HUES48 (cell line): ENCODE data around the gene CCDC136.

Experiments used
- H3K27ac ChIP-seq: one replicate; pipeline ENCODE4 v1.7.0; 2013; ENCODE audit warnings: low read depth, low read length, inconsistent platforms
- H3K27me3 ChIP-seq: 2 replicates; pipeline ENCODE4 v1.6.1; 2013; ENCODE audit warnings: mild to moderate bottlenecking, low read length; ENCODE audit not compliant: control insufficient read depth, insufficient read depth
- H3K36me3 ChIP-seq: 2 replicates; pipeline ENCODE4 v1.6.1; 2013; ENCODE audit warnings: low read length; ENCODE audit not compliant: control insufficient read depth, insufficient read depth
- H3K4me1 ChIP-seq: 2 replicates; pipeline ENCODE4 v1.6.1; 2013; ENCODE audit warnings: mild to moderate bottlenecking, low read length; ENCODE audit not compliant: control insufficient read depth, insufficient read depth
- H3K4me3 ChIP-seq: 2 replicates; pipeline ENCODE4 v1.5.1; 2013; ENCODE audit warnings: mild to moderate bottlenecking, low read depth, low read length
- H3K9ac ChIP-seq: 2 replicates; pipeline ENCODE4 v1.6.1; 2013; ENCODE audit warnings: mild to moderate bottlenecking, low read depth, low read length, moderate library complexity
- H3K9me3 ChIP-seq: 2 replicates; pipeline ENCODE4 v1.6.1; 2013; ENCODE audit warnings: low read length; ENCODE audit not compliant: control insufficient read depth, insufficient read depth

The CCDC136 gene

DNA sequence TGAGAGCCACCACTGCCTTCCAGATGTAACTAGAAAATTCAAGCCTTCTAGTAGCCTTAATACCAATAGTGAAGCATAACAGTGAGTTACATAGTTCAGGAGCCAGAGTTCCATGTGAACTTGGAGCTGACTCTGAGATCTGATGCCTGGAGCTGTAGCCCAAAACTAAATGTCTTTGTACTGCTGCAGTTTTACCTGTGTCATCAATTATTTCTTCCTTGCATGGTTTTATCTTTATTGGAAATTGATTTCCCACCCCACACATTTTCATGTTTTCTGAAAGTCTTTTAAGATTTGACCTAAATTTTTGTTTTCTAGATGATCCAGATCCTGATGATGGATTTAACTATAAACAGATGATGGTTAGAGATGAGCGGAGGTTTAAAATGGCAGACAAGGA is 33.2 kb upstream of the CCDC136 start:
- Histone ChIP-seq H3K27me3 (no peaks in the 10 kb centered on the region), H3K27ac (no peak overlapping the region), H3K36me3 (peaks cover 92% of the 10 kb centered on the region), H3K4me1 (no peaks in the 10 kb centered on the region), H3K9ac (no peak overlapping the region), H3K9me3 (no peaks in the 10 kb centered on the region), H3K4me3 (no peak overlapping the region)

DNA sequence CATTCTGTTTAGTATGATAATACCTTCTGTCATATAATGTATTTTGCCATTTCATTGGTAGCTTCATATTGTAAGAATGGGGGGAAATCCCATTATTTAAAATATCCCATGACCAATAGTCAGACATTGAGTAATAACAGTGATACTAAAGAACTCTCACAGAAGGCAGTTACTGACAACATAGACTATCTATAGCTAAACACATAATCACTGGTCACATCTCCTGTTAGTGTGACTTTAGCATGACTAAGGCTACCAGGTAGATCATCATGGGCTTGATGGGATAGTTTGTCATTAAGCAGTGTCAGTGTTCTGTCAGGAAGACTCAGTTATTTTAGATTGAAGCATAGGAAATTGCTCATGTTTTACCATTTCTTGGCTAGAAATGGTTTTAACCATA is 32.5 kb upstream of the CCDC136 start:
- H3K9me3 ChIP-seq: no peaks in the 10 kb centered on the region
- no peak overlapping the region for H3K4me3 ChIP-seq
- H3K27me3 ChIP-seq: no peaks in the 10 kb centered on the region
- H3K4me1 ChIP-seq: no peaks in the 10 kb centered on the region
- no peak overlapping the region for H3K27ac ChIP-seq
- peaks cover 92% of the 10 kb centered on the region for H3K36me3 ChIP-seq
- no peak overlapping the region for H3K9ac ChIP-seq

DNA sequence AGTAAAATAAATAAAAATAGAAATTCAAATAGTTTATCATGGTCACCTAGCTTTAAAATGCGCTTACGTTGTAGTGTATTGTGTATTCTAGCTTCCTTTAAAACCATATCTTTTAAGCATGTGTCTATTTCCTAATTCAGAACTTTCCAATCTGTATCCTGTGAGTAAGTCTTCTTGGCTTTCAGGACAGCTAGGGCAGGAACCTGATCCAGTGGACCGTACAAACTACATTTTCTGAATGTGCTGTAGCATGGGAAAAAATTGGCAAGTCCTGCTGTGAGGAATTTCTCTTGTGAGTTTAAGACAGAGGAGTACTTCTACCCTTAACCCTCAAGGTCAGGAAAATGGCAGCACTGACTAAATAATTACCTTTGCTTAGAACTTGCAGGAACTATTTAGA is 28.2 kb upstream of the CCDC136 start:
- Histone ChIP-seq H3K4me1 (no peaks in the 10 kb centered on the region), H3K27me3 (no peaks in the 10 kb centered on the region), H3K36me3 (peaks cover 87% of the 10 kb centered on the region), H3K9ac (no peak overlapping the region), H3K4me3 (no peak overlapping the region), H3K9me3 (no peaks in the 10 kb centered on the region), H3K27ac (no peak overlapping the region)

DNA sequence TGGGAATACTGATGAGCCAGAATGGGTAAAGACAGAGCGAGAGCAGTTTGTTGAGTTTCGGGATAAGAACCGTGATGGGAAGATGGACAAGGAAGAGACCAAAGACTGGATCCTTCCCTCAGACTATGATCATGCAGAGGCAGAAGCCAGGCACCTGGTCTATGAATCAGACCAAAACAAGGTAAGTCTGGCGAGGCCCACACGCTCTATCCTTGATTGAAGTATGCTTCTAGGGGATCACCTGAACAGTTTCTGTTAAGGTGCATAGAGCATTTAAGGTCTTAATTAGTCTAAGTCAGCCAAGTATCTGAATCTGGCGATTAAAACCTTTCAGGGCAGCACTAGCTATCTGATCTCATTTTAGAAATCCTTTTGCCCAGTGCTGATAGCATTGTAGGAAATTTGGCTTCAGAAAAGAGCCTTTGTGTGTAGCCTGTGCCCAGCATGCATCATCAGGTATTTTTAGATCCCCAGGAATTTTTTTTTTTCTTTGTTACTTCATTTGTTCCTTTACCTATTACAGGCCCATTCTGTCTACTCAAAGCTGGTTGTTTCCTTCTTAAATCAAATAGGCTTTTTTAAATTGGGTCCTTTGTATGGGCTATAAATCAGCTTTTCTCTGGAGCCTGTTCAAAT is 24.2 kb upstream of the CCDC136 start:
- Histone ChIP-seq H3K36me3 (peaks cover 91% of the 10 kb centered on the region), H3K4me1 (no peaks in the 10 kb centered on the region), H3K9ac (no peak overlapping the region), H3K27ac (no peak overlapping the region), H3K27me3 (no peaks in the 10 kb centered on the region), H3K4me3 (no peak overlapping the region), H3K9me3 (no peaks in the 10 kb centered on the region)

DNA sequence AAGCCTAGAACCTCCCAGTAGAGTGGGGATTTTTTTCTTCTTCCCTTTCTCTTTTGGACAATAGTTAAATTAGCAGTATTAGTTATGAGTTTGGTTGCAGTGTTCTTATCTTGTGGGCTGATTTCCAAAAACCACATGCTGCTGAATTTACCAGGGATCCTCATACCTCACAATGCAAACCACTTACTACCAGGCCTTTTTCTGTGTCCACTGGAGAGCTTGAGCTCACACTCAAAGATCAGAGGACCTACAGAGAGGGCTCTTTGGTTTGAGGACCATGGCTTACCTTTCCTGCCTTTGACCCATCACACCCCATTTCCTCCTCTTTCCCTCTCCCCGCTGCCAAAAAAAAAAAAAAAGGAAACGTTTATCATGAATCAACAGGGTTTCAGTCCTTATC is 21.5 kb upstream of the CCDC136 start:
- Histone ChIP-seq H3K9me3 (no peaks in the 10 kb centered on the region), H3K27ac (no peak overlapping the region), H3K36me3 (peaks cover 71% of the 10 kb centered on the region), H3K27me3 (no peaks in the 10 kb centered on the region), H3K4me3 (no peak overlapping the region), H3K4me1 (no peaks in the 10 kb centered on the region), H3K9ac (no peak overlapping the region)

DNA sequence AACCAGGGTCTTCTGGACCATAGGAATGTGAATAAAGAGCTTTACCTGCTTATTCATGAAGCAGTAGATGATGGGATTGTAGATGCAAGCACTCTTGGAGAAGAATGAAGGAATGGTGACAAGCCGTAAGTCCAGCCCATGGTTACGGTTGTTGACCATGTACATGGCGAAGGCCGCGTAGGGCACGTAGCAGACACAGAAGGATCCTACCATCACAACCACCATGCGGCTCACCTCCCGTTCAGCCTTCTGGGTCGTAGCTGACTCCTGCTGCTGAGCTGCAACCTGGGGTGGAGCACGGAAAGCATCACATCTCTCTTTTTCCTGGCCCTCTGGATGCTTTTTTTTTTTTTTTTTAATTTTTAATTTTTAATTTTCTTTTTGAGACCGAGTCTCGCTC is 18.2 kb upstream of the CCDC136 start:
- Histone ChIP-seq H3K27ac (no peak overlapping the region), H3K4me3 (no peak overlapping the region), H3K9me3 (no peaks in the 10 kb centered on the region; the same call in 1 of the 2 replicates), H3K36me3 (peaks cover 43% of the 10 kb centered on the region), H3K4me1 (no peaks in the 10 kb centered on the region), H3K27me3 (no peaks in the 10 kb centered on the region), H3K9ac (no peak overlapping the region)

DNA sequence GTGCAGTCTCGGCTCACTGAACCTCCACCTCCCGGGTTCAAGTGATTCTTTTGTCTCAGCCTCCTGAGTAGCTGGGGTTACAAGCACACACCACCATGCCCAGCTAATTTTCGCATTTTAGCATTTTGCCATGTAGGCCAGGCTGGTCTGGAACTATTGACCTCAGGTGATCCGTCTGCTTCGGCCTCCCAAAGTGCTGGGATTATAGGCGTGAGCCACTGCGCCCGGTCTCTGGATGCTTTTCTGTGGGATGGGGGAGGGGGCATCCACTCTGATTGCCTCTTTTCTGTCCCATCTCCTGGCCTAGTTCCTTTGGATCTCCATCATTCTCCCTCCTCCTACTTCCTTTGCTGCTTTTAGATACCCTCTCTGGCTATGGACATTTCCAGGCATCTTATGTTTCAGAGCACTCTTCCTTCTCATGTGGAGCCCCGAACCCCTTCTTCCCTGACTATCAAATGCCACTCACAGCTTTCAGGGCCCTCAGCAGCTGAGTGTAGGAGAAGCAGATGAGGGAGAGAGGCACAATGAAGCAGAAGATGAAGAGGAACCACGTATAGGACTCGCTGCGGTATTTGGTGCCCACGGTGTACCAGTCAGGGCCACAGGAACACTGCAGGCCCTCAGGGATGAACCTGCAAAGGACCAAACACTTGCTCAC is 17.6 kb upstream of the CCDC136 start:
- no peaks in the 10 kb centered on the region for H3K4me1 ChIP-seq
- no peak overlapping the region for H3K4me3 ChIP-seq
- no peak overlapping the region for H3K27ac ChIP-seq
- H3K9me3 ChIP-seq: no peaks in the 10 kb centered on the region; the same call in 1 of the 2 replicates
- no peaks in the 10 kb centered on the region for H3K27me3 ChIP-seq
- H3K9ac ChIP-seq: no peak overlapping the region
- H3K36me3 ChIP-seq: peaks cover 38% of the 10 kb centered on the region

DNA sequence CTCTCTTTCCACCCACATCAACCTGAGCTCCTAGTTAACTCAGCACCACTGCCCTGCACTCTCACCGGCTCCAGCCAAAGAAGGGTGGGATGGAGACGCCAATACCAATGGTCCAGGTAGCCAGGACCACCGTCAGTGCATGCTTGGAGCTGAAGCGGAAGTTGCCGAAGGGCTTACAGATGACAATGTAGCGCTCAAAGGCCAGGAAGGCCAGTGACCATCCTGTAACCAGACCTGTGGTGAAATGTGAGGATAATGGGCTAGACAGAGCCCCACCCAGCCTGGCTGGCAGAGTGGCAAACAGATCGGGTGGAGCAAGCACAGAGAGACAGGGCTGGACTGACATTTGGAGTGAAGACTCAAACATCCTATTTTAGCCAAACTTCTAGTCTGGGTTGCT is 16.8 kb upstream of the CCDC136 start:
- H3K4me1 ChIP-seq: no peaks in the 10 kb centered on the region
- H3K4me3 ChIP-seq: no peak overlapping the region
- no peak overlapping the region for H3K9ac ChIP-seq
- H3K36me3 ChIP-seq: peaks cover 31% of the 10 kb centered on the region
- H3K27me3 ChIP-seq: no peaks in the 10 kb centered on the region
- H3K9me3 ChIP-seq: no peaks in the 10 kb centered on the region; the same call in 1 of the 2 replicates
- no peak overlapping the region for H3K27ac ChIP-seq

DNA sequence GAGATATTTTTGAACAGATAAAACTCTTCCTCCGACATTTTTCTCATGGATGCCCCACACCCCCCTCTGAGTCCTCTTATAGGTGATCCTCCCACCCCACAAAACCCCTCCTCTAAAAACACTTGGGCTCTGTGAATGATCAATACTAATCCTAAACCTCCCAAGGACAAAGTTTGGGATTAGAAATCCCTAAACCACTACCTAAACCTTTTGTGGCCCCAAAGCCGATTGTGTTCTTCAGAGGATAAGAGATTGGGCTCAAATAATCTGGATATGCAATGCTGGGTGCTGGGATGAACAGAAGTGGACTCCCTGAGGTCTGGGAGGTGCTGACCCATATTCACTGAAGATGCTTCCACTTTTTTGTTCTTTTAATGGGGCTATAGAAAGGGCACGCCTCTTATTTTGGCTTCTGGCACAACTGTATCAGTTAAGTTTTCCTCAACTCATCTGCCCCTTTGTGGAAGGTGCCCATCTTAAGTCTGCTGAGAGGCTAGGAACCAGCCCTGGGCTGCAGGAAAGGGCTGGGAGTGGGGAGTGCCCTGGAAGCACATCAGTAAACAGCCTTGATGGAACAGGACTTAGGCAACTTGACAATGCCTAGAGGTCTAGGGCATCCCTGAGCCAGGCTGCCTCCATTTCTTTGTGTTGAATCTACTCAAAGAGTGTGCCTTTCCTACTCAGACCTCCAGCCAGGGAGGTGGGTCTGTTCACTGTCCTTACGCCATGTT is 15.9 kb upstream of the CCDC136 start, which contains the start of gene OPN1SW:
TSS of gene OPN1SW (minus strand) at position 51 of the 731 bp plus-strand sequence. CDS start at position 38, 13 bp downstream.
- H3K9me3 ChIP-seq: no peaks in the 10 kb centered on the region; the same call in 1 of the 2 replicates
- no peak within 1 kb of the TSS for H3K27ac ChIP-seq
- H3K4me3 ChIP-seq: no peak within 1 kb of the TSS
- H3K36me3 ChIP-seq: peaks cover 21% of the 10 kb centered on the region
- H3K9ac ChIP-seq: no peak within 1 kb of the TSS
- no peaks in the 10 kb centered on the region for H3K4me1 ChIP-seq
- no peaks in the 10 kb centered on the region for H3K27me3 ChIP-seq

DNA sequence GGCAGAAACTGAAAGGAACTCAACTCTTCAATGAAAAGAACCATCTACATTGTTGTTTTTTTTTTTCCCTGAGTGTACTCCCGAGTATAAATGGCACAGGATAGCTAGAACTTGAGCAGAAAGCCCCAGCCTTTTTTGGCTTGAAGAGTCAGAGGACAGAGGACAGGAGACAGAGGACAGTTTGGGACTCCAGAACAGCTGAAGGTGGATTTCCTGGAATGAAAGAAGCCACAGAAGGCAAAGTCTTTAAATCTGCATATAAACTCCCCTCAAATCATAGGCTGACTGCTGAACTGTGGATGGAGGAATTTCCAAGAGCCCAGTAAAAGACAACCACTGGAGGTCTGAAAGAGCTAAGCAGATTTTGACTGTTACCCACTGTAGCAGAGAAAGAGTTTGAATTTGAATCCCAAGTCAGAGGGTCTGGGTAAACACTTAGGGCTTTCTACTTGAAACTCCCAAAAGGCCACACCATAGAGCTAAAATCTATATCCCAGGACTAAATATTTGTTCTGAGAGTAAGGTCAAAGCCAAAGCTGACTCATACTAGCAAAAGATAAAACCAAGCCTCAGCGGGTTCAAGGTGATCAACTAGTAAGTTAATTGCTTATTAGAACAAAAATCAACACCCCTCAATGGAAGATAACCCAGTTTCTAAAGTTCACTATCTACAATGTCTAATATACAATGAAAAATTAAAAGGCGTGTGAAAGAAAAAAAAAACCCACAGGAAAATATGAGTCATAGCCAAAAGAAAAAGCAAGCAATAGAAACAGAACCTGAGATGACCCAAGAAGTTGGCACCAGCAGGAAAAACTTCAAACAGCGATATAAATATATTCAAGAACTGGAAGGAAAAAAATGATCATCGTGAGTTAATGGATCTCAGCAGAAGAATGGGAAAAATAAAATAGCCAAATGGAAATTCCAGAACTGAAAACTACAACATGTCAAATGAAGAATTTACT is 14.3 kb upstream of the CCDC136 start:
- no peaks in the 10 kb centered on the region for H3K27me3 ChIP-seq
- peaks cover 6% of the 10 kb centered on the region for H3K36me3 ChIP-seq
- no peak overlapping the region for H3K4me3 ChIP-seq
- H3K27ac ChIP-seq: no peak overlapping the region
- no peaks in the 10 kb centered on the region; the same call in 1 of the 2 replicates for H3K9me3 ChIP-seq
- peaks cover 5% of the 10 kb centered on the region; the same call in 1 of the 2 replicates for H3K4me1 ChIP-seq
- H3K9ac ChIP-seq: no peak overlapping the region
